HepG2 (cell line): ENCODE data around the gene PCSK5. TPM values are rescaled to one million over a fixed set of nuclear protein-coding genes. Genes with fewer than 3 reads are reported as not detected.

Experiments used
- ATAC-seq: fragments of 200-7000 bp; cut with Tn5 transposase; 3 replicates; pipeline ENCODE4 v1.9.1; 2020; ENCODE audit warnings: mild to moderate bottlenecking, moderate library complexity
- BruUV-seq: library from RNA; stranded (reverse); fragments of 400-500 nt; replicated peaks from 2 replicates; lab custom pipeline; 2021; lab: Mats Ljungman, UMichigan
- CTCF ChIA-PET: fragments of 300-600 bp; formaldehyde crosslinking; extraction: SDS; loops from one replicate; lab custom pipeline; 2021; ENCODE audit warnings: low total read pairs, inconsistent platforms, low intra/inter-chr PET ratio; lab: Yijun Ruan, JAX
- POLR2A ChIA-PET: fragments of 350-600 bp; sonication (Branson Sonifier 250); formaldehyde crosslinking; loops from one replicate; lab custom pipeline; 2020; ENCODE audit warnings: antibody characterized with exemption, inconsistent platforms; lab: Yijun Ruan, JAX
- DNase-seq: peaks from one replicate; pipeline ENCODE4 v3.0.0-alpha.2; 2015; ENCODE audit warnings: low spot score
- FAIRE-seq: peaks from 3 replicates; lab custom pipeline; 2011; peaks lifted over from hg19 to GRCh38; lab: Jason Lieb, UNC
- H2AFZ ChIP-seq: one replicate; pipeline ENCODE4 v1.6.1; 2011; ENCODE audit warnings: low read length, inconsistent platforms
- H3K27ac ChIP-seq: fragments of 300-600 bp; 3 replicates; pipeline ENCODE4 v1.8.0; 2011; ENCODE audit warnings: mixed run types, mild to moderate bottlenecking, mixed read lengths, low read length, inconsistent platforms; ENCODE audit not compliant: insufficient read depth; ENCODE audit errors: extremely low read length
- H3K27me3 ChIP-seq, 2 experiments: fragments of 200-600 bp in 1 of 2; 2 replicates in 1 of 2; 3 replicates in 1 of 2; pipeline versions ENCODE4 v1.6.0 to v1.8.0; 2011; ENCODE audit warnings: low read length in 2 of 2, mild to moderate bottlenecking in 2 of 2, moderate library complexity in 2 of 2, inconsistent platforms in 1 of 2; ENCODE audit not compliant: insufficient read depth in 2 of 2, control insufficient read depth in 1 of 2
- H3K36me3 ChIP-seq, 2 experiments: fragments of 200-600 bp in 1 of 2; replicated peaks in 1 of 2; 2 replicates in 1 of 2; 3 replicates in 1 of 2; pipeline versions ENCODE4 v1.5.1 to v1.8.0; 2011; ENCODE audit warnings: low read length in 2 of 2, inconsistent platforms in 1 of 2; ENCODE audit not compliant: insufficient read depth in 2 of 2, control insufficient read depth in 1 of 2
- H3K4me1 ChIP-seq: 2 replicates; pipeline ENCODE4 v1.5.1; 2012; ENCODE audit warnings: low read length, inconsistent platforms; ENCODE audit not compliant: insufficient read depth
- H3K4me2 ChIP-seq: 2 replicates; pipeline ENCODE4 v1.6.0; 2011; ENCODE audit warnings: low read depth, low read length, inconsistent platforms
- H3K4me3 ChIP-seq, 3 experiments: fragments of 200-600 bp in 1 of 3; sonication (generic), shearing (Covaris generic) in 1 of 3; replicated peaks in 1 of 3; 2 replicates each; pipeline ENCODE4 v1.5.1; 2011 to 2016; ENCODE audit warnings: low read length in 3 of 3, inconsistent platforms in 2 of 3, low read depth in 2 of 3, mild to moderate bottlenecking in 2 of 3, control low read depth in 1 of 3, mixed read lengths in 1 of 3; ENCODE audit not compliant: insufficient read depth in 1 of 3
- H3K79me2 ChIP-seq: one replicate; pipeline ENCODE4 v1.6.1; 2011; ENCODE audit warnings: low read length, inconsistent platforms; ENCODE audit not compliant: insufficient read depth
- H3K9ac ChIP-seq: 2 replicates; pipeline ENCODE4 v1.6.0; 2011; ENCODE audit warnings: mild to moderate bottlenecking, low read depth, low read length, inconsistent platforms; ENCODE audit not compliant: insufficient read depth
- H3K9me3 ChIP-seq: 2 replicates; pipeline ENCODE4 v1.5.1; 2012; ENCODE audit warnings: mild to moderate bottlenecking, low read length
- H4K20me1 ChIP-seq: 2 replicates; pipeline ENCODE4 v1.6.0; 2011; ENCODE audit warnings: inconsistent platforms, mild to moderate bottlenecking, low read length, moderate library complexity; ENCODE audit not compliant: insufficient read depth
- CREM ChIP-seq, 2 experiments: sonication (generic) in 1 of 2; formaldehyde crosslinking in 1 of 2; IDR thresholded peaks; 2 replicates each; pipeline versions ENCODE4 v1.4.0 to v1.6.1; 2016 to 2020; ENCODE audit warnings: antibody characterized with exemption in 1 of 2, mild to moderate bottlenecking in 1 of 2, missing genetic modification reagents in 1 of 2
- EED ChIP-seq: sonication (generic); formaldehyde crosslinking; IDR thresholded peaks from 2 replicates; pipeline ENCODE4 v1.5.0; 2020; ENCODE audit warnings: mild to moderate bottlenecking, missing genetic modification reagents
- GLMP ChIP-seq: sonication (generic); formaldehyde crosslinking; IDR thresholded peaks from 2 replicates; pipeline ENCODE4 v1.9.0; 2021; ENCODE audit warnings: missing genetic modification reagents, mild to moderate bottlenecking, borderline replicate concordance
- GPBP1L1 ChIP-seq: sonication (generic); formaldehyde crosslinking; IDR thresholded peaks from 2 replicates; pipeline ENCODE4 v1.5.0; 2020; ENCODE audit warnings: mild to moderate bottlenecking, missing genetic modification reagents
- HOXD1 ChIP-seq: sonication (generic); formaldehyde crosslinking; IDR thresholded peaks from 2 replicates; pipeline ENCODE4 v1.5.0; 2020; ENCODE audit warnings: missing genetic modification reagents
- KAT2B ChIP-seq: fragments of 150-350 bp; IDR thresholded peaks from 2 replicates; pipeline ENCODE4 v1.6.1; 2014; ENCODE audit warnings: low read depth, low read length, borderline replicate concordance
- KLF11 ChIP-seq: IDR thresholded peaks from 2 replicates; pipeline ENCODE4 v1.6.1; 2016; ENCODE audit warnings: missing compliant biosample characterization
- MTA1 ChIP-seq: sonication (generic); formaldehyde crosslinking; IDR thresholded peaks from 2 replicates; pipeline ENCODE4 v1.4.0; 2020; ENCODE audit warnings: missing genetic modification reagents, mild to moderate bottlenecking, borderline replicate concordance
- SNAPC2 ChIP-seq: sonication (generic); formaldehyde crosslinking; IDR thresholded peaks from 2 replicates; pipeline ENCODE4 v1.8.1; 2022; ENCODE audit warnings: mild to moderate bottlenecking, missing genetic modification reagents
- SRSF4 ChIP-seq: fragments of 200-400 bp; formaldehyde crosslinking; IDR thresholded peaks from one replicate; pipeline ENCODE4 v1.6.1; 2018; ENCODE audit warnings: mild to moderate bottlenecking, low read depth, low read length, moderate library complexity; ENCODE audit not compliant: poor library complexity, severe bottlenecking
- SUZ12 ChIP-seq: fragments of 150-350 bp; IDR thresholded peaks from 2 replicates; pipeline ENCODE4 v1.6.1; 2014; ENCODE audit warnings: low read depth, low read length
- YEATS4 ChIP-seq: sonication (generic); formaldehyde crosslinking; IDR thresholded peaks from 2 replicates; pipeline ENCODE4 v1.4.0; 2020; ENCODE audit warnings: missing genetic modification reagents, borderline replicate concordance
- ZFP62 ChIP-seq: sonication (generic); formaldehyde crosslinking; IDR thresholded peaks from 2 replicates; pipeline ENCODE4 v1.4.0; 2020; ENCODE audit warnings: missing genetic modification reagents
- ZNF30 ChIP-seq: sonication (generic); formaldehyde crosslinking; IDR thresholded peaks from 2 replicates; pipeline ENCODE4 v1.5.0; 2020; ENCODE audit warnings: mild to moderate bottlenecking, missing genetic modification reagents
- ZNF7 ChIP-seq: IDR thresholded peaks from 2 replicates; pipeline ENCODE4 v1.6.1; 2016; ENCODE audit warnings: missing biosample characterization, missing genetic modification reagents
- ZNF761 ChIP-seq: sonication (generic); formaldehyde crosslinking; conservative IDR thresholded peaks from 2 replicates; pipeline ENCODE4 v1.4.0; 2020; ENCODE audit warnings: mild to moderate bottlenecking, missing genetic modification reagents
- WGBS: methylation state at CpG from one replicate; pipeline ENCODE4 v1.1.6; 2017; ENCODE audit warnings: low lambda C conversion rate; 5-methylcytosine and 5-hydroxymethylcytosine counted together
- in situ Hi-C: cut with HindIII; loops from 2 replicates; pipeline ENCODE4 v1.10.0; 2017; ENCODE audit warnings: low pct_unique_long_range_greater_than_20kb; ENCODE audit not compliant: extremely low pct_ligation_motif_present
- intact Hi-C: fragments of 100-400 bp; cut with micrococcal nuclease; formaldehyde crosslinking; loops from one replicate; pipeline ENCODE4 v1.10.0; 2022; ENCODE audit not compliant: unreplicated experiment
- polyA plus RNA-seq, 8 experiments: library from polyadenylated mRNA; depleted of rRNA in 3 of 8; stranded (reverse) in 7 of 8; unstranded in 1 of 8; fragments of >200 nt; fragmentation: Illumina TruSeq in 4 of 8; extraction: Trizol in 4 of 8; gene quantifications; 2 replicates each; pipeline versions ENCODE4 v1.2.1 to v1.2.3, GENCODE V29; 2011 to 2016; ENCODE audit warnings: low read depth in 4 of 8, missing spikeins in 1 of 8, mixed read lengths in 1 of 8; ENCODE audit not compliant: insufficient read depth in 1 of 8
- total RNA-seq, 5 experiments: library from RNA; depleted of rRNA; stranded (reverse); fragments of >200 nt; fragmentation: Illumina TruSeq; extraction: Trizol; gene quantifications; 2 replicates each; pipeline ENCODE4 v1.2.3, GENCODE V29; 2016; ENCODE audit warnings: low read depth in 1 of 5

PCSK5 gene
- total and polyA plus RNA-seq, 2 of the 13 experiments (the other 11 are each of a cell fraction or from before 2014, with no cell fraction given): 0.55 to 0.66 TPM

GRCh38 chr9:76191493-76191892, 301.0 kb downstream of the PCSK5 start:
- no peak overlapping the region for H3K27ac ChIP-seq
- no peaks in the 10 kb centered on the region for H3K4me1 ChIP-seq
- no peaks in the 10 kb centered on the region for H3K36me3 ChIP-seq
- intact Hi-C loops (no loop called here), in situ Hi-C loops (no loop called here)
- H2AFZ ChIP-seq: no peak overlapping the region
- H3K79me2 ChIP-seq: no peaks in the 10 kb centered on the region
- H3K27me3 ChIP-seq: no peaks in the 10 kb centered on the region
- H3K9ac ChIP-seq: no peak overlapping the region
- DNase-seq (no peak), FAIRE-seq (no peak), ATAC-seq (no peak)
- no peak for TF ChIP-seq ZNF7
- TF ChIP-seq CREM (IDR thresholded peaks at IDR 0.05): no peak
- no peak for TF ChIP-seq CREM (CRISPR knock-in tag; IDR thresholded peaks at IDR 0.05)
- TF ChIP-seq MTA1 (CRISPR knock-in tag): no peak
- TF ChIP-seq EED (CRISPR knock-in tag): no peak
- no peak overlapping the region for H3K4me2 ChIP-seq
- H3K9me3 ChIP-seq: no peaks in the 10 kb centered on the region
- no peak overlapping the region for H3K4me3 ChIP-seq
- ChIA-PET CTCF (no interaction called here), POLR2A (no interaction called here)
- H4K20me1 ChIP-seq: no peaks in the 10 kb centered on the region
- 34% methylated on average over 5 of the region's 5 CpGs for WGBS
- no TSS peak for BruUV-seq

- Histone ChIP-seq H3K27me3 (no peaks in the 10 kb centered on the region), H3K4me2 (no peak overlapping the region), H3K9me3 (no peaks in the 10 kb centered on the region), H3K9ac (no peak overlapping the region), H3K27ac (no peak overlapping the region), H3K79me2 (no peaks in the 10 kb centered on the region), H3K36me3 (no peaks in the 10 kb centered on the region), H3K4me3 (no peak overlapping the region), H3K4me1 (no peaks in the 10 kb centered on the region), H2AFZ (no peak overlapping the region), H4K20me1 (no peaks in the 10 kb centered on the region)
- intact Hi-C loops: no loop called here
- POLR2A ChIA-PET: no interaction called here
- in situ Hi-C loops: no loop called here
- CTCF ChIA-PET: no interaction called here
- FAIRE-seq (no peak), DNase-seq (no peak), ATAC-seq (no peak)
- no TSS peak for BruUV-seq
- 67% methylated on average over 3 of the region's 3 CpGs for WGBS
- TF ChIP-seq ZFP62 (CRISPR knock-in tag): no peak
- TF ChIP-seq ZNF761 (CRISPR knock-in tag): no peak
- TF ChIP-seq KAT2B: no peak
- TF ChIP-seq HOXD1: no peak
- TF ChIP-seq SUZ12: no peak
- TF ChIP-seq SRSF4: no peak
- TF ChIP-seq KLF11 (CRISPR knock-in tag): no peak
- no peak for TF ChIP-seq GPBP1L1
- no peak for TF ChIP-seq YEATS4 (CRISPR knock-in tag)
- TF ChIP-seq GLMP: no peak
- TF ChIP-seq SNAPC2: no peak
- TF ChIP-seq ZNF30 (CRISPR knock-in tag): no peak
Measured at GRCh38 chr9:76192013-76192412, 301.5 kb downstream of the PCSK5 start.
